ENCODE measurements around the gene DMD.

DMD gene

DNA sequence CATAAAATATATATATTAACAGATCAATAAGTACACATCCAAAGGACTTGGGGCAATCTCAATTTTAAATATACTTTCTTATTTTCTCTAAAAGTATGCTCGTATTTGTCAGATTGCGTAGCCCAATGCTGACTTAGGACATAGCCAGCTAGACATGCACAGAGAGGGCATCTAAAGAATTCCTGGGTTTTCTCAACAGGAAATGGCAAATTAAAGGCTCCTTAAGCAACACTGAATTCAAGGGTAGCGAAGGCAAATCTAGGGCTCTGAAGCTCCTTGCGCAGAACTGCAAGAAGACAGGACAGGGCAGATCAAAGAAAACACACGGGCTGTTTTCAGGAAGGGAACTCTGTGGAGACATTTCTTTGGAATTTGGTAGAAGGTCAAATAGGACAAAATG lies 2044.9 kb downstream of the DMD start:
- no peak overlapping the region for H3K27ac ChIP-seq
- DNase-seq (ENCODE audit: low spot score), result no peak
- TF ChIP-seq, protein P1, sequence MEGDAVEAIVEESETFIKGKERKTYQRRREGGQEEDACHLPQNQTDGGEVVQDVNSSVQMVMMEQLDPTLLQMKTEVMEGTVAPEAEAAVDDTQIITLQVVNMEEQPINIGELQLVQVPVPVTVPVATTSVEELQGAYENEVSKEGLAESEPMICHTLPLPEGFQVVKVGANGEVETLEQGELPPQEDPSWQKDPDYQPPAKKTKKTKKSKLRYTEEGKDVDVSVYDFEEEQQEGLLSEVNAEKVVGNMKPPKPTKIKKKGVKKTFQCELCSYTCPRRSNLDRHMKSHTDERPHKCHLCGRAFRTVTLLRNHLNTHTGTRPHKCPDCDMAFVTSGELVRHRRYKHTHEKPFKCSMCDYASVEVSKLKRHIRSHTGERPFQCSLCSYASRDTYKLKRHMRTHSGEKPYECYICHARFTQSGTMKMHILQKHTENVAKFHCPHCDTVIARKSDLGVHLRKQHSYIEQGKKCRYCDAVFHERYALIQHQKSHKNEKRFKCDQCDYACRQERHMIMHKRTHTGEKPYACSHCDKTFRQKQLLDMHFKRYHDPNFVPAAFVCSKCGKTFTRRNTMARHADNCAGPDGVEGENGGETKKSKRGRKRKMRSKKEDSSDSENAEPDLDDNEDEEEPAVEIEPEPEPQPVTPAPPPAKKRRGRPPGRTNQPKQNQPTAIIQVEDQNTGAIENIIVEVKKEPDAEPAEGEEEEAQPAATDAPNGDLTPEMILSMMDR (IDR thresholded peaks at IDR 0.05), result no peak
- no peak overlapping the region for H3K4me3 ChIP-seq

DNA sequence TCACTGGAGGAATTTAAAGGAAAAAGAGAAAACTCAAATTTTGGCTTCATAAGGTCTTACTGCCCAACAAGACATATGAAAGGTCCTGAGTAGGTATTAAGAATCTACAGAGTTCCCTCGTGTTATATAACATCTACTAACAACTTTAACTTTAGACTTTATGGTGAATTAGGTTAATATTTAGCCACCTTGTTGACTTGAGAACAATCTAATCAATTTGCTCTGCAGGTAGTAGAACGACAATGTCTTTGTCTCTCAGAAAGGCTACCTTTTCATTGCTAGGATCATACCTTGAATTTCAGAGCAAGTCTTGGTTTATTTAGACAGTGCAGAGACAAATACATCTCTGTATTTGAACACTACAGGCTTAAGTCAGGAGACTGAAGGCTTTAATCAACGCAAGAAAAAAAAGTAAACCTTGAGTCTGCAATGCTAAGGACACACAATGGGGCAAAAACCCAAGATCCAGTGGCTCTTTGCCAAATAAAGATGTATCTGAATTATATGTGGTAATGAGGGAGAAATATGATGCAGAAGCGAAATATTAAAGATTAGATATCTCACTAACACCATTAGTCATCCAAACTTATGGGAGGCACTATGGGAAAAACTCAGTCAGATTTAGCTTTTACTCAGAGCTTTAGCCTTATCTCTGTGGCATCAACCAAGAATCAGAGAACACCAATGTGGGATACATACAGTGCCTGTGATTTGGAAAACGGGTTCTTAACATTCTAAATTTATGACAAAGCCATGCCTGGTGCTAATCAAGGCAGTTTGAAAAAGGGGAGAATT lies 2045.9 kb downstream of the DMD start:
- Histone ChIP-seq H3K4me3 (no peak overlapping the region), H3K27ac (no peak overlapping the region)
- TF ChIP-seq, protein P1 (IDR thresholded peaks at IDR 0.05), result no peak

DNA sequence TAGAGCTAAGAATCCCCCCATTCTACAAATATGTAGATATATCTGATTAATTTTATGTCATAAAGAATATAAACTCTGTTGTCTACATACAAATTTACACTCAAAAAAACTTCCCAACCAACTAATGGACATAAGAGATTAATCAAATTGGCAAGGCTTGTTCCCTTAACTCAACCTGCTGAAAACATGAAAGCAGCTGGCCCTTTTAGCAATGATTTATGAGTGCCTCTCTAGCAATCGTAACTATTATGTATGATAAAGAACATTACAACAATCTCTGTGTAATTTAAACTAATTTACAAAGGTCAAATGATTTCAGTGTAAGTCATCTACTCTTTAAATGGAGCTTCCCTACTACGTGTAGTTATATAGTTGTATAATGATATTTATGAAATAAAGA lies 2056.4 kb downstream of the DMD start:
- DNase-seq (ENCODE audit: low spot score), result no peak
- Histone ChIP-seq H3K4me3 (no peak overlapping the region), H3K27ac (no peak overlapping the region)
- TF ChIP-seq, protein P1 (IDR thresholded peaks at IDR 0.05), result no peak

More for the DNA sequence above, 2045.9 kb downstream of the DMD start:
- DNase-seq (ENCODE audit: low spot score), result no peak

DNA sequence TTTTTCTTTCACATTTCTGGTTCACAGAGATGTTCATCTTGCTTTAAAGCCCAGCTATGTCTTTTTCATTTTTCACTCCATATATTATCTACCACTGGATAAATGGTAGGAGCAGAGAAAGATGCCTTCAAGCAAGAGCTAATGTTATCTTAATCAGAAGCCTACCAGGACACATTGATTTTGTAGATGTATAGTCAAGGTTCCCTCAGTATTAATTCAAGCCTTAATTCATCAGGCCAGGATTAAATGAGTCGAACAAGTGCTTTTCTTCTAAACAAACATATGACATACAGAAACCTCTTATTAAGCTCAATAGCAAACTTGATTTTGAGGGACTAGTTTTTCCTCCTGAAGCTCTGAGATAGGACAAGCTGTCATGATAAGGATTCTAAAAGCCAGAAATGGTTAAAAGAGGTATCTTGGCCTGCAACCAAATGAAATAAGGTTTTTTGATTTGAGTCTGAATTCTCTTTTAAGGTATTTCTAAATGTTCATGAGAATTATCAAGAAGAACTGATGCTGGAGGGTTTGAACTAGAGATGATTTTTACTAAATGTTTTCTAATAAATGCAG lies 2057.8 kb downstream of the DMD start:
- TF ChIP-seq, protein P1 (IDR thresholded peaks at IDR 0.05), result no peak

DNA sequence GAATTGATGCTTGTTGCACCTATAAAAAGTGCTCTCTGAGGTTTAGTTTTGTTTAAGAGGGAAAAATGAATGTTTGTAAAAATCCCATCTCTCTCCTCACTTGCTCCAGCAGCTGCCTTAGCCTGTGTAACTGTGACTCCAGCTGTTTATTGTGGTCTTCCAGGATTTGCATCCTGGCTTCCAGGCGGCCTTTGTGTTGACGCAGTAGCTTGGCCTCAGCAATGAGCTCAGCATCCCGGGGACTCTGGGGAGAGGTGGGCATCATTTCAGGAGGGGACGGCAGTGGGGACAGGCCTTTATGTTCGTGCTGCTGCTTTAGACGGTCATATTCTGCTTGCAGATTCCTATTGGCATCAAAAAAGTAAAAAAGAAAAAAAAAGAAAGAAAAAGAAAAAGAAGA lies 2064.2 kb downstream of the DMD start:
- TF ChIP-seq, protein P1 (IDR thresholded peaks at IDR 0.05), result no peak
- no peak for DNase-seq (ENCODE audit: low spot score)
- H3K27ac ChIP-seq, result no peak overlapping the region
- no peak overlapping the region for H3K4me3 ChIP-seq

More for the DNA sequence above, 2057.8 kb downstream of the DMD start:
- Histone ChIP-seq H3K27ac (no peak overlapping the region), H3K4me3 (no peak overlapping the region)
- DNase-seq (ENCODE audit: low spot score), result no peak

DNA sequence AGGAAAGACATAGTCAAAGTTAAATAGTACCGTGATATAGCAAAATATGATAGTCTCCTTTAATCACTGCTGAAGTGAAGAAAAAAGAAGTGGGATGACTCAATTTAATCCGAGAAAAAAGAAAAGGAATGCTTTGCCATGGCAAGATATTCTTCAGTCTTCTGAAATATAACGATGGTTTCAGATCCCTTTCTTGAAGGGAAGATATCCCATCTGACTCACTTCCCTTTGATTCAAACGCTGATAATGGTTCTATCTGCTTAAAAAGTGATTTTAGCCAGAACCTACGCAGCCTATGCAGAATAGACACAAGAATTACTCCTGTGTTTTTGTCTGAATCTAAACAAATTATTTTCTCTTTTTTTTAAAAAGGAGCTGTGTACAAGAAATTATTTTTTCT lies 2071.4 kb downstream of the DMD start:
- H3K4me3 ChIP-seq, result no peak overlapping the region
- no peak for DNase-seq (ENCODE audit: low spot score)
- no peak overlapping the region for H3K27ac ChIP-seq
- TF ChIP-seq, protein P1 (IDR thresholded peaks at IDR 0.05), result no peak

DNA sequence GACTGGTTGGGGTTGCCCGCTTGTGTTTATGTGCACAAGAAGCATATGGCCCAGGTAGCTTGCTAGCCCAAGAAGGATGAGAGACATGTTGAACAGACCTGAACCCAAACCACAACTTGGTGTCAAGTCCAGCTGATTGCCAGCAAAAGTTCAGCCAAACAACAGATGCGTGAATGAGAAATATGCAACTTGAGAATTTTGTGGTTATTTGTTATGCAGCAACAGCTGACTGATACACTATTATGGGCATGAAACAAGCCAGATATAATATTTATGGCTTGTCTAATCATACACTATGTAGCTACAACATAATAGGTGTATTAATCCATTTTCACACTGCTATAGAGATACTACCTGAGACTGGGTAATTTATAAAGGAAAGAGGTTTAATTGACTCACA lies 2073.2 kb downstream of the DMD start:
- Histone ChIP-seq H3K4me3 (no peak overlapping the region), H3K27ac (no peak overlapping the region)
- TF ChIP-seq, protein P1 (IDR thresholded peaks at IDR 0.05), result no peak
- no peak for DNase-seq (ENCODE audit: low spot score)
